HG03521 (cell line): ENCODE measurements around the gene DLL4.
"Not testable (repeated sequence)": the region's sequence is repeated elsewhere in the genome, so short reads cannot be mapped to it uniquely, and the experiment has no call there.

Experiments used
- ATAC-seq: cut with Tn5 transposase; IDR thresholded peaks from one replicate; pipeline ENCODE4 v1.9.1; 2021; ENCODE audit warnings: mild to moderate bottlenecking, moderate library complexity; ENCODE audit not compliant: unreplicated experiment

DLL4 gene

DNA sequence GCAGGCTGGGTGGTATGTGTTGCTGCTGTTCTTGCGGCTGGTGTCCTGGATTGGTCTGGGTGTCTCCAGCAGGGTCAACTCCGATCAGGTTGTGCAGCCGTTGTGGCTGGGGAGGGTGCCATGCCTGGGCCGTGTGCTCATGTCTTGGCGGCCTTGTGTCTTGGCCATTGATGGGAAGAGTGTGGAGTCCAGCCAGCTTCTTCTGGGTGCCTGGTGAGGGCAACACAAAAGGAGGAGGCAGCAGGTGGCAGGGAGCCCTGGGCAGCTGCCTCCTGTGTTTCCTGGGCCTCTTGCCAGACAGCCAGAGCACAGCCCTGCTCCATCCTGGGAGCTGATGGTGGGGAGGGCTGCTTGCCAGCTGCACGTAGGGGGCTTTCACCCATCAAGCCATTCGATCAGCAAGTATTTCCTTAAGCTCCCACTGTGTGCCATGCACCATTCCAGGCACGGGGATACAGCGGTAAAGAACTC, 28.5 kb downstream of the DLL4 start:
- no peak for ATAC-seq

DNA sequence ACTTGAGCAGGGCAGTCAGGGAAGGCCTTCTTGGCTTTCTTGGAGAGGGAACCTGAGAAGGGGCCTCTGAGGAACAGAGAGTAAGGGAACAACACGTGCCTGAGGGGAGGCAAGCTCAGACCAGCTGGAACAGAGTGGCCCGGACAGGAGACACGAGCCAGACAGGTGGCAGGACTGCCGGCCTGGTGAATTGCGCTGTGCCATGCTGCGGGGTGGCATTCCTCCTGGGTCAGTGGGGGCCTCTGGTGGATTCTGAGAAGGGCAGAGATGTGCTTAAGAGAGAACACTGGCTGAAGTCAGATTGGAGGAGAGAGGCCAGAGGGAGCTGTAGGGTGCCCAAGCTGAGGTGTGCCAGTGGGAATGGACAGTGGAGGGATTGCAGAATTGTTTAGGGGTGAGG, 29.0 kb downstream of the DLL4 start:
- no peak for ATAC-seq

DNA sequence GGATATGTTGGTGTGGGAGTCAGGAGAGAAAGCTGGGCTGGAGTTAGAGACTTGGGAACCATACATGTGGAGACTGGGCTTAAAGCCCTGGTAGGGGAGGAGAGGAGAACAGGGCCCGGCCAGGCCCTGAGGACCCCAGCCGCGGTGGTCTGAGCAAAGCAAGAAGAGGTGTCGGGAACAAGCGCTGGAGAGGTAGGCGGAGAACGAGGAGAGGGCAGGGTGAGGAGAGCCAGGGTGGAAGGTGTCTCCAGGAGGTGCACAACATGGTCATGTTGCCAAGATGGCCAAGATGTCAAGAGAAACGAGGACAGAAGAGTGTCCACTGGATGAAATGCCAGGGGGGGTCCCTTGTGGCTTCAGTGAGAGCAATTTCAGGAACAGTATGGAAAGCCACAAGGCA, 29.6 kb downstream of the DLL4 start:
- ATAC-seq = no peak

DNA sequence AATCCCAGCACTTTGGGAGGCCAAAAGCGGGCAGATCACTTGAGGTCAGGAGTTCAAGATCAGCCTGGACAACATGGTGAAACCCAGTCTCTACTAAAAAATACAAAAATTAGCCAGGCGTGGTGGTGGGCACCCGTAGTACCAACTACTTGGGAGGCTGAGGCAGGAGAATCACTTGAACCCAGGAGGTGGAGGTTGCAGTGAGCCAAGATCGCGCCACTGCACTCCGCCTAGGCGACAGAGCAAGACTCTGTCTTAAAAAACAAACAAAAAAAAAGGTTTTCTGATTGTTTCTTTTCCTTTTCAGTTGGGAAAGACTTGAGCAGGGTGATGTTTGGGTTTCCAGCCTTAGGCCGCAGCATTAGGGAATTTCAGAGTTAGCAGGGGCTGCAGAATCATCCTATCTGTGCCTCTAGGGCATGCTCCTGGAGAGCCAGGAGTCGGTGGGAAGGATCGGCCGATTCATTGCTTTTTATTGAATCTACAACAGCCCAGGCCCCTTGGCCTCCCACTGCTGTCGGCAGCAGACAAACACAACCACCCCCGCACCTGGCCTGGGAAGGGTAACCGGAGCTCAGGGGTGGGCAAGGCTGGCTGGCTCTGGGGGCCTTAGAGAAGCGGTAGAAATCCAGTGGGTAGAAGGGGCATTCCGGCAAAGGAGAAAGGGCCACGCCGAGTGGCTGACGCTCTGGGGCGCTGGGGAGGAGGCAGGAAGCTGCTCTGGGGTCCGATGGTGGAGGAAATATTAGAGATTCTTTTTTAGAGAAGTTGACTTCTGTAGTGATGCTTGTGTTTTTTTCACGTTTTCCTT, 30.4 kb downstream of the DLL4 start:
- no peak for ATAC-seq

DNA sequence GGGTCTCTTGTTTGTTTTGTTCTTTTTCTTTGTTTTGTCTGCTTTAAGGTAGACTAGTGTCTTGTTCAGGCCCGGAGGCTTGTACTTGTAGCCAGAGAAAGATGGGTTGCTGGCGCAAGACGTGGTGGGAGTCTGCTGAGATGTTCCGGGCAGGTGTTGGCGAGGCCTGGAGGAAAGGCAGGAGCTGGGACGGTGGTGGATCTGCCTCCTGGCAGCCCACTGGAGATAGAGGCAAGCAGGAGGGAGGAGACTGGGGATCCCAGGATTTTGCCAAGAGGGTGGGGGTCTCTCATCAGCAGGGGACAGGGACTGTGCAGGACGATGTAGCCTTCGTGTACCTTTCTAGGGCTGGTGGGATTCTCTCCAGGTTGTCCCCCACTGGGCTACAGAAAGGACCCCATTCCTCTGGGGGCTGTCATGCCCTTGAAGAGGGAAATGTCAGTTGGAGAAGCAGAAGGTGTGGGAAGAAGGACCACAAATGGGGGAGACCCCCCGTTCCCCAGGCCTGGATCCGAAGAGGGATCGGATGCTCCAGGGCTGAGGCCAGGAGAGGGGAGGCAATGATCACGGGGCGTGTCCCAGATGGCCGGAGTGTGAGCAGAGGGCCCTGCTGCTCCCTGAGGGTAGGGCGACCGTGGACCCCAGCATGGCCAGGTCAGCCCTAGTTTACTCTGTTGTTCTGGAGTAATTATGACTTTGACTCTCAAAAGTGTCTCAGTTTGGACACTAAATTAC, 31.2 kb downstream of the DLL4 start:
- ATAC-seq = no peak

DNA sequence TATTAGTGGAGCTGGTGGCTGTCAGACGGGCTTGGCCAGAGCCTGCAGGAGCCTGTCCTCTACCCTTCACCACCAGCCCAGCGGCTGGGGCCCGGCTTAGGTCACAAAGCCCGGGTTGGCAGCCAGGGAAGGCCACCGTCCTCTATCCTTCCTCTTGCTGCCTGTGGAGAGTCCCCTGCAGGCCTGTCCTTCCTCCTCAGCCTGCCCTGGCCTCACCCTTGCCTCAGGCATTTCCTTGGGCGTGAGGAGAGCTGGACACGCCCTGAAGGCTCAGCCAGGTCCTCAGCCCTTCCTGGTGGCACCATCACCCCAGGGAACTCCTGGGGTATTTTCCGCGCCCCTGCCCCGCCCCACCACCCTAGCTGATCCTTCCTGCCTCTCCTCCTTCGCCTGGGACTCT, 31.8 kb downstream of the DLL4 start:
- ATAC-seq = no peak

DNA sequence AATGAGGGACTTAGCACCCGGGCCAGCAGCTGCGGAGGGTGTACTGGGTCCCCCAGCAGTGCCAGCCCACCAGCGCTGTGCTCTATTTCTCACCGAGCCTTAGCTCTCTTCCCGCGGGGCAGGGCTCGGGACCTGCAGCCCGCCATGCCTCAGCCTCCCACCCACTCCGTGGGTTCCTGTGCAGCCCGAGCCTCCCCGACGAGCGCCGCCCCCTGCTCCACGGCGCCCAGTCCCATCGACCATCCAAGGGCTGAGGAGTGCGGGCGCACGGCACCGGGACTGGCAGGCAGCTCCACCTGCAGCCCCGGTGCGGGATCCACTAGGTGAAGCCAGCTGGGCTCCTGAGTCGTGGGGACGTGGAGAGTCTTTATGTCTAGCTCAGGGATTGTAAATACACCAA, 32.6 kb downstream of the DLL4 start:
- not testable (repeated sequence) for ATAC-seq

DNA sequence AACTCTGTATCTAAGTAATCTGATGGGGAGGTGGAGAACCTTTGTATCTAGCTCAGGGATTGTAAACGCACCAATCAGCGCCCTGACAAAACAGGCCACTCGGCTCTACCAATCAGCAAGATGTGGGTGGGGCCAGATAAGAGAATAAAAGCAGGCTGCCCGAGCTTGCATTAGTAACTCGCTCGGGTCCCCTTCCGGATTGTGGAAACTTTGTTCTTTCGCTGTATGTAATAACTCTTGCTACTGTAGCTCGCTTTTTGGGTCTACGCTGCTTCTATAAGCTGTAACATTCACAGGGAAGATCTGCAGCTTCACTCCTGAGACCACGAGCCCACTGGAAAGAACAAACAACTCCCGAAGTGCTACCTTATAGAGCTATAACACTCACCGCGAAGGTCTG, 33.2 kb downstream of the DLL4 start:
- not testable (repeated sequence) for ATAC-seq

DNA sequence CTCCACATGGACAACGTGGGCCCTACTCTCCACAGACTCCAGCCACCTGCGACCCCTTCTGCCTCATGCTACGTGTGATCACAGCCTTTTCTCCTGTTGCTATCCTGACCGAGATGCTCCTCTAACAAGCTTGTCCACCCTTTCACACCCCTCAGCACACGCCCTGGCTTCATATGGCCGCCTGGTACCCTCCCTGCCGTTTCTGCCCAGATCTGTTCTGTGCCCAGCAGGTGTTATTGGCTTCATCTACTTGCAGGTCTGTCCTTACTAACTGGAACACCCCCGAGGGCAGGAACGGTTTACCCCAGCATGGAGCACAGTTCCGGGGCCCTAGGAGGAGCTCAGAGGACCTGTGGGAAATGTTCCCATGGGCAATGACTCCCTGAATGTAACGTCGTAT, 34.1 kb downstream of the DLL4 start:
- no peak for ATAC-seq

DNA sequence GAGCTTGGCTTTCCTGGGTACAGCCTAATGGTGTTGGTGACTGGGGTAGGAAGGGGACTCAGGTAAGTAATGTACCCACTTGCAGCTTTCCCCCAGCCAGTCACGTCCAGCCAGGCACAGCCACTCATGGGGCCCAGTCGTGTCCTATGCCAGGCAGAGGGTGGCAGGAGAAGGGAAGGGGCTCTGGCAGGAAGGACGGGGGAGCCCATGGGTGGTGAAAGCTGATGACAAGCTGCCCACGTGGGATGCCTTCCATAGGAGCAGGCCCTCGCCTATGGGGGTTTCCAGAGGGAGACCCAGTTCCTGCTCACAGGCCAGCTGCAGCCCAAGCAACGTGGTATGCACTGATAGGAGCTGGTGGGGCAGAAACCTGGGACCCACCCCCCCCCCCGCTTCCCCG, 34.9 kb downstream of the DLL4 start:
- no peak for ATAC-seq

DNA sequence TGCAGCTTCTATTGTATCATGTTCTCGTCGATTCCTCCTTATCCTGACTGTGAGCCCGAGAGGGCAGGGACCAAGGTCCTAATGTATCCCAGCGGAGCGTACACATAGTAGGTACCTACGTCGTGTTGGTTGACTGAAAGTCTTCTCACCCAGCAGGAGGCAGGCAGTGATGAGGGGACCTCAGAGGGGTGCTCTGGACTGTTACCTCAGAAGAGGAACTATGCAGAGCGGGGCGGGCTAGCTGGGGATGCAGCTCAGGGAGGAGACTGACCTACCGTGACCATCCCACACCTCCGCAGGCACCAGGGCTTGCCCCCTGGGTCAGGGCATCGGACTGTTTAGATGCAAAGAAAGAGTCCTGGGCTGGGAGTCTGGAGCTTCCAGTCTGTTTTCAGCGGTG, 35.5 kb downstream of the DLL4 start:
- ATAC-seq = no peak

DNA sequence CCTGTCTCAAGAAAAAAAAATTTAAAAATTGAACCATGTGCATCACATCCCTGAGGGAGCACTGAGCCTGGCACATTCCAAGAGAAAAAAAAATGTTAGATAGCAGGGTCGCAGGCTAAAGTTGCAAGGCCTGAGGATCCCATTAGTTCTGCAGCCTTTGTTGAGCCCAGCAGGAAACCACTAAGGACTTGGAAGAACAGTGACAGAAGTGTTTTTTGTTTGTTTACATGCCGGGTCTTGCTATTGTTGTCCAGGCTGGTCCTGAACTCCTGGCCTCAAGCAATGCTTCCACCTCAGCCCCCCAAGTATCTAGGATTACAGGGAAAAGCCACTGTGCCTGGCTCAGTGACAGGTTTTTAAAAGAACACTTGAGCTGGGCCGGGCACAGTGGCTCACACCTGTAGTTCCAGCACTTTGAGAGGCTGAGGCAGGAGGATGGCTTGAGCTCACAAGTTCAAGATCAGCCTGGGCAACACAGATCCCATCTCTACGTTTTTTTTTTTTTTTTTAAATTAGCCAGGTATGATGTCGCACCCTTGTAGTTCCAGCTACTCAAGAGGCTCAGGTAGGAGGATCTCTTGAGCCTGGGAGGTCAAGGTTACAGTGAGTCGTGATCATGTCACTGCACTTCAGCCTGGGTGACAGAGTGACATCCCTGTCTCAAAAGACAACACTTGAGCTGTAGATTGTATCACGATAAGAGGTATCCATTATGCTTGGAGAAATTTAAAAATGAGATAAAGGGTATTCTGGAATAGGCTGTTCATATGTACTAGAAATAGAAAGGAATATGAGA, 39.3 kb downstream of the DLL4 start:
- no peak for ATAC-seq

DNA sequence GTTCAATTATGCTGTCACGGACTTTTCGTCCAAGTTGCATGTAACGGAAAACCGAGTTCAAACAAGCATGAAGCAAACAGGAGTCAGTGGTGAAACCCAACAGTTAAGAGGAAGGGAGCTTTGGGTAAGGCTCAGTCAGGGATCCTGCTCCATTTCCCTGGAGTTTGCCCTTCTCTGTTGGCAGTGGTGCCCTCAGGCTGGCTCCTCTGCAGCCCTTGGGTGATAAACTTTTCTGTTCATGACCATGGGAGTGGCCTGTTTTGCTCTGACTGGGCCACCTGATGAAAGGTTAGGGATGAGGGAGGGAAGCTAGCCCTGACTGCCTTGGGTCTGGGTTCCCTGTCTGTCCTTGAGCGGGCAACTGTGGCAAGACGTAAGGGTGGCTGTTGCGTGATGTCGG, 40.2 kb downstream of the DLL4 start:
- no peak for ATAC-seq

DNA sequence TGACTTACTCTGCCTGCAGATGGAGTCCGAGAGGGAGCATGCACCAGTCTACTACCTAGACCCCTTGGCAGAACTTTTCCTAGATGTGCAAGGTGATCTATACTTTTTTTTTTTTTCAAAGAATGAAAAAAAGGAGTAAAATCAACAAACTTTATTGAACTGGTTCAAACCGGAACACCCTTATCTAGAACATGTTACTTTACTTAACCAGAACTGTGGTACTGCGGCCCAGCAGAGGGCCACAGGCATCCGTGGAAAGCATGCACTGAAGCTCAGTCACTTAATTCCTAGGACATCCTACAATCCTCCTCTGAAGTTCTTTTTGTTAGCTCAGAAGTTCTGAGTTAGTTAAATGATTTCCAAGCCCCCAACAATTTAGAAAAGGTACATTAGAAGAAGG, 45.7 kb downstream of the DLL4 start:
- ATAC-seq = no peak

DNA sequence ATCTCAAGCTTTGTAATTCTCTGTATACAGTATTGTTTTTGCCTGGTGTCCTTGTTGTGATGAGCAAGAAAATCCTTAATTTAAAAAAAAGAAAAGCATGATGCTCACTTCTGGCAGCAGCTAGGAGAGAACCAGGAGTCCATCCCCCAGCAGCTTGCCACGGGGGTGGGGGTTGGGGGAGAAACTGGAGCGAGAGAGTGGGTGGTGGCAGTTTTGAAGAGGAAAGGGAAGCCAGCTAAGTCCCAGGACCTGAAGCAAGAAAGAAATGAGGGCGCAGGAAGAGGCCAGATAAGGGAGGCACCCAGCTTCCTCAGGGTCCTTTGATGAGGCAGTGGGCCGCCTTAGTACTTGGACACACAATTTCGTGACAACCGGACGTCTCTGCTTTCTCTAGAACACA, 47.7 kb downstream of the DLL4 start:
- no peak for ATAC-seq

DNA sequence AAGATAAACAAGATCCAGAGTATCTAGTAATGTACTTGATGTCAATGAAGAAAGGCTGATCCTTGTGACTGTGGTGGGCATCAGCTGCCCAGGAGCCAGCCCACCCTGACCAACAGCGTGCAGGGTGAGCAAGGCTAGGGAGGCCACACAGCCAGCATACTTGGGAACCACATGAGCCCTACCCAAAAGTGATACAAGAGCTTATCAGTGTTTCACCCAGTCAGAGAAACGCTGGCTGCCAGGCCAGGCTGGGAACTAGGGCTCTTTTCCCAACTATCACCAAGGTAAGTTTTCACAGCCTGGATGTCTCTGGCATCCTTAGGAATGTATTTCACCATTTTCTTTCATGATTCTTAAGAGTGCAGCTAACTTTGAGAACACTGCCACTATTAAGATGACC, 49.0 kb downstream of the DLL4 start:
- no peak for ATAC-seq

DNA sequence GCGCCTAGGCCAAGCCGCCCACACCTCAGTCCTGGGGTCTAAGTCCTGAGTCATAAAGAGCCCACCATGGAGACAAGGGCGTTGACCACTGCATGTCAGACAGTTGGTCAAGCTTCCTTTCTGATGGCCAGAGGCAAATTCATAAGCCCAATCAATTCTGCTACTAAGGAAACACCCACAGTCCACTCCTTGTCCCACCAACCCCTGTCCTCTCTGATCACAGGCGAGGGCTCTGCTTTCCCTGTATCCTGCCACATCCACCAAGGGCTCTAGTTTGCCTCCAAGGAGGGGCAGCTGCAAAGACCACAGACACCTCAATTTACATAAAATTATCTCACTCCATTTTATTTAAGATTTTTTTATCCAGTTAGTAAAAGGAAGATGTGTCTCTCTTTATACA, 49.4 kb downstream of the DLL4 start:
- ATAC-seq = no peak

DNA sequence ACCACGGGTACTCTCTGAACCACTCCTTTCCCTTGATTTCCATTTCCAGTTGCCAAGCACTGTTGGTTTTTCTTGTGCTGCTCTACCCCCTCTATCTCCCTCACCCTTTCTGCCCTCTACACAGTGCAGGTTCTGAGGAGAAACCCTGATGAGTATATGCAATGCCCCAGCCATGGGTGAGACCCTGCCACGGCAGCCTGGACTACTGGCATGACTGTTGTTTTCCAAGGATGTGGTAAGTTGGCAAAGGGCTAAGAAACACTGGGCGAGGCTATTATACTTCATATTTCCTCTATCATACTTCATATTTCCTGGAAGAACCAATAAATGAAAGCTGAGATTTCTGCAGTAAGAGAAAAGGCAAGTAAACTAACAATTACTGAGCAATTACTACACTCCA, 52.0 kb downstream of the DLL4 start:
- no peak for ATAC-seq

DNA sequence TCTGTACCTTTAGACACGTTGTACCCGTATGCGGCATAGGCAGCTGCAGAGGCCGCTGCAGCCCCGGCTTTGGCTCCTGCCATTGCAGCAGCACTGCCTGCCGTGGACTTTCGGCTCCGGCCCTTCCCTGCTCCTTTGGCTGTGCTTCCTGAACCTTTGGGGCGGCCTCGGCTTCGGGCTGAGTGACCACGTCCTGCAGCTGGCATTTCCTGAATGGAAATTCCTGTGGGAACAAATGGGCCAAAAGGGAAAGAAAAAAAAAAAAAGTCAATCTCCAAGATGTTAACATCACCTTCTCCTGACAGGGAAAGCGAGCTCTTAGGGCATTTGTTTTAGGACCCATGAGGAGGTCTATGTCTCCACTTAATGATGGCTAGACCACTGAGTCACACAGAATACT, 53.7 kb downstream of the DLL4 start:
- ATAC-seq = no peak

DNA sequence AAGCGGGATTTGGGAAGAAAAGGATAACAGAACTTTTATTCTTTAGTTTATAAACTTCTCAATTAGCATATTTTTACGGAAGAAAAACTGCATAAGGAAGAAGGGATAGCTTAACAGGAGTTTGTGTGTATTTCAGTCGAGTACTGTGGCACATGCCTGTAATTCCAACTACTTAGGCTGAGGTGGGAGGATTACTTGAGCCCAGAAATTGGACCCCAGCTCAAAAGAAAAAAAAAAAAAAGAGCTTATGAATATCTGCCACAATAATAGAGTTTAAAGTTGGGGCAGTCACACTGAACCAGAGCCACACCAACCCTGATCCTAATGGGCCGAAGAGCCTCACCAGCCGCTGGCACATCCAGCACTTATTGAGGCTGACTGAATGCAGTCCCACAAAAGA, 55.3 kb downstream of the DLL4 start:
- no peak for ATAC-seq

DNA sequence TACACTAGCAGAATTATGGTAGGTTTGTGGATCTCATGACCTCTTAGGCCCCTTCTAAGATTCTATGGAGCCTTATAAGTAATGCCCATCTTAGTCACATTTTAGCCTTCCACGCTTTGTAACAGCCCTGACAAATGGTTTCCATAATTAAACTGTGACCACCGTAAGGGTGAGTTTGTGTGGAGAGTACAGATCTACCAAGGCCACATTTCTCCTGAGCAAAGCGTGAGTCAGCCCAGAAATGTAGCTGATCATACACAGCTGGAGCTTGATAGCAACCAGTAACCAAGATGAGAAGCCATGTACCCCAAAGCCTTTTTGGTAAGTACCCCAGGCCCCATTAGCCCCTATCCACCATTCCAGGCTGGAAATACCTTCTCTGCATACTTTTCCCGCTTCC, 55.8 kb downstream of the DLL4 start:
- ATAC-seq = no peak
